Activated naive CD8-positive, alpha-beta T cell treated with anti-CD3 and anti-CD28 coated beads, Interleukin-2, amount 50 U/mL, for 24 hours (primary cell): ENCODE measurements around the gene TMPO.
"Not testable (repeated sequence)": the region's sequence is repeated elsewhere in the genome, so short reads cannot be mapped to it uniquely, and the experiment has no call there.

Experiments
- ATAC-seq: fragments of 150-1000 bp; cut with Tn5 transposase; one replicate; pipeline ENCODE4 v1.10.0; 2021
- DNase-seq: peaks from one replicate; pipeline ENCODE4 v3.0.0; 2021
- H3K27ac Mint-ChIP-seq: one replicate; pipeline ENCODE4 v1.8.0; 2021; ENCODE audit warnings: mild to moderate bottlenecking, mixed read lengths
- H3K27me3 Mint-ChIP-seq: one replicate; pipeline ENCODE4 v1.8.0; 2021; ENCODE audit warnings: mixed read lengths
- H3K36me3 Mint-ChIP-seq: one replicate; pipeline ENCODE4 v1.8.0; 2021; ENCODE audit warnings: low read depth, mixed read lengths
- H3K4me1 Mint-ChIP-seq: one replicate; pipeline ENCODE4 v1.8.0; 2021; ENCODE audit warnings: mixed read lengths
- H3K4me3 Mint-ChIP-seq: one replicate; pipeline ENCODE4 v1.8.0; 2021; ENCODE audit warnings: mild to moderate bottlenecking, moderate library complexity, mixed read lengths
- H3K9me3 Mint-ChIP-seq: one replicate; pipeline ENCODE4 v1.8.0; 2021; ENCODE audit warnings: mixed read lengths

Gene TMPO, protein sequence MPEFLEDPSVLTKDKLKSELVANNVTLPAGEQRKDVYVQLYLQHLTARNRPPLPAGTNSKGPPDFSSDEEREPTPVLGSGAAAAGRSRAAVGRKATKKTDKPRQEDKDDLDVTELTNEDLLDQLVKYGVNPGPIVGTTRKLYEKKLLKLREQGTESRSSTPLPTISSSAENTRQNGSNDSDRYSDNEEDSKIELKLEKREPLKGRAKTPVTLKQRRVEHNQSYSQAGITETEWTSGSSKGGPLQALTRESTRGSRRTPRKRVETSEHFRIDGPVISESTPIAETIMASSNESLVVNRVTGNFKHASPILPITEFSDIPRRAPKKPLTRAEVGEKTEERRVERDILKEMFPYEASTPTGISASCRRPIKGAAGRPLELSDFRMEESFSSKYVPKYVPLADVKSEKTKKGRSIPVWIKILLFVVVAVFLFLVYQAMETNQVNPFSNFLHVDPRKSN

DNA sequence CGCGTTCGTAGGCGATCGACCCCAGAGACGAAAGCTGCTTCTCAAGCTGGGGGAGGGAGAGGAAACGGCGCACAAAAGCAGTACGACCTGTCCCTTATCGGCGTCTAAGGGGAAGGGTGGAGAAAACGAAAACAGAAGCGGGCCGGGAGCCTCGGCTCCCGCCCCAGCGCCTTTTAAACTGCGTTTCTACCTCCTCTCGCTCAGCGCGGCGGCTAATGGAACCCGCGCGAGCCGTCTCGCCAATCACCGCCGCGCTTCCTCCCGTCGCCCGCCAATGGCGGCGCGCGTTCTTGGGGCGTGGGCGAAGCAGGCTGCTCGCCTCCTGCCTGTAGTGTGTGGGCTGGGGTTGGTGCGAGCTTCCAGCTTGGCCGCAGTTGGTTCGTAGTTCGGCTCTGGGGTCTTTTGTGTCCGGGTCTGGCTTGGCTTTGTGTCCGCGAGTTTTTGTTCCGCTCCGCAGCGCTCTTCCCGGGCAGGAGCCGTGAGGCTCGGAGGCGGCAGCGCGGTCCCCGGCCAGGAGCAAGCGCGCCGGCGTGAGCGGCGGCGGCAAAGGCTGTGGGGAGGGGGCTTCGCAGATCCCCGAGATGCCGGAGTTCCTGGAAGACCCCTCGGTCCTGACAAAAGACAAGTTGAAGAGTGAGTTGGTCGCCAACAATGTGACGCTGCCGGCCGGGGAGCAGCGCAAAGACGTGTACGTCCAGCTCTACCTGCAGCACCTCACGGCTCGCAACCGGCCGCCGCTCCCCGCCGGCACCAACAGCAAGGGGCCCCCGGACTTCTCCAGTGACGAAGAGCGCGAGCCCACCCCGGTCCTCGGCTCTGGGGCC, at the start of gene TMPO:
TMPO (plus strand) TSS at position 304 of the 824 bp plus-strand sequence; CDS start at position 582, 278 bp downstream.
- peaks cover 43% of the 10 kb centered on the region for H3K36me3 Mint-ChIP-seq
- H3K9me3 Mint-ChIP-seq = no peaks in the 10 kb centered on the region
- peak; percentile 96 for DNase-seq
- H3K4me1 Mint-ChIP-seq = peaks cover 38% of the 10 kb centered on the region
- H3K27me3 Mint-ChIP-seq = no peaks in the 10 kb centered on the region
- peak; percentile 83 for ATAC-seq
- H3K4me3 Mint-ChIP-seq = peak within 1 kb of the TSS; percentile 96
- peak within 1 kb of the TSS; percentile 99 for H3K27ac Mint-ChIP-seq

DNA sequence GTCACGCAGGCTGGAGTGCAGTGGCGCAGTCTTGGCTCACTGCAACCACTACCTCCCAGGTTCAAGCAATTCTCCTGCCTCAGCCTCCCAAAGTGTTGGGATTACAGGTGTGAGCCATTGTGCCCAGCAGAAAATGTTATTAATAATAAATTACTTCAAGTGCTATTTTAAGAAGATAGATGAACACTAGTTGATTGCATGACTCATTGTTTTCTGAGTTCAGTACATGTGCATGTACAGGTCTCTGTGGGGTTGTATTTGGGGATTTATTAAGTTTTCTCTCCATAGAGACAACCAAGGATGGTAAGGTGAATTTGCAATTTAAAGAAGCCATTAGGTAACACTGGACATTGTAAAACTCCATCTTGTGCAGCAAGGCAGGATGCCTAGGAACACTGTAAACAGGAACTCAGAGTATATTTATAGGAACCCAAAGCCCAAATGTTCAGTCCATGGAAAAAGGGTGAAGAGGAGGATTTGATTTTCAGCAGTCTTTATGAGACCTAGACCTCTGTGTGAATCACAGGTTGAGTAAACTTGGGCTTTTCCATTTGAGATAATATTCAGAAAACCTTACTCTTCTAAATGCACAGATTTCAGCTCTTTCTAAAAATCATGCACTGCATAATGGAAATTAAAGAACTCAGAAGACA, 49.3 kb upstream of the TMPO start:
- Mint-ChIP-seq H3K27me3 (peaks cover 3% of the 10 kb centered on the region), H3K4me3 (no peak overlapping the region), H3K4me1 (peaks cover 23% of the 10 kb centered on the region), H3K9me3 (no peaks in the 10 kb centered on the region), H3K27ac (no peak overlapping the region), H3K36me3 (no peaks in the 10 kb centered on the region)
- DNase-seq (no peak), ATAC-seq (no peak)

DNA sequence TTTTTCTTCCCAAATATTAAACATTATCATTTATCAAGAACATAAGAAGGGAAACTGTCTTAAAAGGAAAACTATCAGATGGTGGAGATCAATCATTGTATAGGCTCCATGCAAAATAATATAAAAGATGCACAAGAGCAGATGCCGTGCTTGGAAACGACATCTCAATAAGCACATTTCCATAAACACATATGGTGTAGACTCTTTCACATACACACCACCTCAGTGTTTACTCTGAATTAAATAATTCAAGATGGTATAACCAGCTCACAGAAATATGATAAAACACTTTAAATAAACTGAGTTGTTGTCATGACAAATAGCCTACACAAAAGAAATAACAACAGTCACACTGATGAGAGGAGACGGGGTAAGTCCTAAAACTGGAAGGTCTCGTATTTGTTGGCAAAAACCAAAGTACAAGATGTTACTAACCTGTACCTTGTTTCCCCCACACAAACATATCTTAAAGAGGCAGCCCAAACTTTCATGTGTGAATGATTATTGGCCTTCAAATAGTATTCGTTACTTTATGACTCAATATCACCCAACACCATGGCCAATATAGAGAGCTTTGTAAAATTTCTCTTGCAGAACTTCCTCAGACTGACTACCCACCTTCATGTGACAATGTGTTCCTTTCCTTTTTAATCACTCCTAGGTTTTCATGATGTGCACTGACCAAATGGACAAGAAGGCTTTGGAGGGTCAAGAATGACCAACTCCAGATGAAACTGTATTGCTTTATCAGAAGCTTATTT, 48.6 kb upstream of the TMPO start:
- no peaks in the 10 kb centered on the region for H3K9me3 Mint-ChIP-seq
- DNase-seq (no peak), ATAC-seq (no peak)
- H3K4me1 Mint-ChIP-seq = peaks cover 23% of the 10 kb centered on the region
- no peaks in the 10 kb centered on the region for H3K36me3 Mint-ChIP-seq
- H3K27ac Mint-ChIP-seq = no peak overlapping the region
- no peak overlapping the region for H3K4me3 Mint-ChIP-seq
- peaks cover 3% of the 10 kb centered on the region for H3K27me3 Mint-ChIP-seq

DNA sequence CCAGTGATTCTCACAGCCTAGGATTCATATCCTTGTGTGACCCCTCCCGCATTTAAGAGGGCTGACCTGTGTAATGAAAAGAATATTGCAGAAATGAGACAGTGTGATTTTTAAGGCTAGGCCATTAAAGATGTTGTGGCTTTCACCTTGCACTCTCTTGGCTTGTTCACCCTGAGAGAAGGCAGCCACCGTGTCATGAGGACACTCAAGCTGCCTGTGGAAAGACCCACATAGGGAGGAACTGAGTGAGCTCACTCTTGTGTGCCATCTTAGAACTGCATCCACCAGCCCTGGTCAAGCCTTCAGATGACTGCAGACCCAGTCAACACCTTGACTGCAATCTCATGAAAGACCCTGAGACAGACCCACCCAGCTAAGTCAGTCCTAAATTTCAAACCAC, 46.3 kb upstream of the TMPO start:
- peaks cover 20% of the 10 kb centered on the region for H3K4me1 Mint-ChIP-seq
- H3K4me3 Mint-ChIP-seq = no peak overlapping the region
- H3K27me3 Mint-ChIP-seq = no peaks in the 10 kb centered on the region
- H3K9me3 Mint-ChIP-seq = no peaks in the 10 kb centered on the region
- DNase-seq = no peak
- peak; percentile 31 for ATAC-seq
- no peak overlapping the region for H3K27ac Mint-ChIP-seq
- no peaks in the 10 kb centered on the region for H3K36me3 Mint-ChIP-seq

DNA sequence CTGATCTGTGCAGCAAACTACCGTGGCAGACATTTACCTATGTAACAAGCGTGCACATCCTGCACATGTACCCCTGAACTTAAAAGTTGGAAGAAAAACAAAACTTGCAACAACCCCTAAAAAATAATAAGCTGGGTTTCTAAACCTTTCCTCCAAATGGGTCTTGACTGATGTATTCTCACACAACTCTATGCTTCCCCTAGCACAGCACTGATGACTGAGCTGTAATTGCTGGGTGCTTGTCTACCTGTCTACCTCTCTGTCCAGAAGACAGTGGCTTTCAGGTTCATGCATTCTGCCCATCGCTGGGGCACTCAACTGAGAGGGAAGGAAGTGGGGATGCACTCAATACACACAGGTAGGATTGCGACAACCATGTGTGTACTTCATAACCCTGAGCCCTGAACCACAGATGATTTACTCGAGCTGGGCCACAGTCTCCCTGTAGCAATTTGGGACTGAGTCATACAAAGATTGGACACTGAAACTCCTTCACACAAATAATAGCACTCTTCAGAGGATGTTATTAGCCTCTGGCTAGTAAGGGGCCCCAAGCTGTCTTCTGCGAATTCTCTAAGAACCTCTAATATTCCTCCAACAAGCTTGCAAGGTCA, 44.8 kb upstream of the TMPO start:
- H3K27ac Mint-ChIP-seq = no peak overlapping the region
- peaks cover 12% of the 10 kb centered on the region for H3K4me1 Mint-ChIP-seq
- no peaks in the 10 kb centered on the region for H3K9me3 Mint-ChIP-seq
- H3K36me3 Mint-ChIP-seq = no peaks in the 10 kb centered on the region
- H3K4me3 Mint-ChIP-seq = no peak overlapping the region
- H3K27me3 Mint-ChIP-seq = no peaks in the 10 kb centered on the region
- ATAC-seq = no peak
- no peak for DNase-seq

DNA sequence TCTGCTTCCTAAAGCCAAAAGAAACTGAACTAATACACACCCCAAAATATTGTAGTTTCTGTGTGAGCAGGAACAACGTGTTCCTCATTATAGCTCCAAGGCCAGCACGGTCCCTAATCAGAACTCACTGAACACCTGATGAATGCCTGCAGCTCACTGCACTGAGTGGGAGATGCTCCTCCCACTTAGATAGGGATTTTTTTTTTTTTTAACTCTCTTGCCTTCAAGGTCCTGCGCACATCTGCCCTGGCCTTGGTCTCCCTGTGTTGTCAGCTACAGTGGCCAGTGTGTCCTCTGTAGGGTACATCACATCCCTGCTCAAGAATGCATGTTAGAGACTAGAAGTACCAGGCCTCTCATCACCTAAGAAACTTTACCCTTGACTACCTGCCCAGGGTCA, 44.3 kb upstream of the TMPO start:
- Mint-ChIP-seq H3K36me3 (no peaks in the 10 kb centered on the region), H3K27me3 (no peaks in the 10 kb centered on the region), H3K9me3 (no peaks in the 10 kb centered on the region), H3K27ac (no peak overlapping the region), H3K4me3 (no peak overlapping the region), H3K4me1 (peaks cover 8% of the 10 kb centered on the region)
- DNase-seq = no peak
- ATAC-seq = no peak

DNA sequence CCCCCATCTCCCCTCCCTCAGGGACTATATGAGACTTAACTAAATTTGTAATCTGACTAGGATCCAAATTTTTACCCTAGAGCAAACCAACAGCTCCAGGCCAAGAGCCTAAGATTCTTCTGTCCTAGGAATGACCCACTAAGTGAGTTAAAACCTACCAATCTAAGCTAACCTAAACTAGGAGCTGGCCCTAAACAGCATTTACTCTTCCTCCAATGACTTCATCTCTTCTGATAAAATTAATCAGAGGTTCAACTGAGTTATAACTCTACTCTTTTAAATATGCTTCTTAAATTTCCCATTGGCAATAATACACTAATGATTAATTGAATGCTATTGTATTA, 39.9 kb upstream of the TMPO start:
- Mint-ChIP-seq H3K36me3 (no peaks in the 10 kb centered on the region), H3K9me3 (no peaks in the 10 kb centered on the region), H3K4me1 (peaks cover 3% of the 10 kb centered on the region), H3K27ac (no peak overlapping the region), H3K27me3 (peaks cover 2% of the 10 kb centered on the region), H3K4me3 (no peak overlapping the region)
- ATAC-seq (no peak), DNase-seq (no peak)

DNA sequence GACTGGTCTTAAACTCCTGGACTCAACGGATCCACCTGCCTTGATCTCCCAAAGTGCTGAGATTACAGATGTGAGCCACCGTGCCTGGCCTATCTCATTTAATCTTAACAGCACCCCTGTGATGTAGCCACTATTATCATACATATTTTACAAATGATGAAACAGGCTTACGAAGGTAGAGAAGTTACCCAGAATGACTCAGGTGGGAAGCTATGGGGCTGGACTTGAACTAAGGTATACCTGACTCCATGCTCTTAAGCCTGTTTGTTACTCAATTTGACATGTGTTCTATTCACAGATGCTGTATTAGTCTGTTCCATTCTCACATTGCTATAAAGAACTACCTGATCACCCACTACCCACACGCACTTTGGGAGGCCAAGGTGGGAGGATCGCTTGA, 36.8 kb upstream of the TMPO start:
- Mint-ChIP-seq H3K4me3 (no peak overlapping the region), H3K27me3 (peaks cover 2% of the 10 kb centered on the region), H3K36me3 (no peaks in the 10 kb centered on the region), H3K4me1 (peaks cover 3% of the 10 kb centered on the region), H3K9me3 (no peaks in the 10 kb centered on the region), H3K27ac (no peak overlapping the region)
- DNase-seq = no peak
- no peak for ATAC-seq

DNA sequence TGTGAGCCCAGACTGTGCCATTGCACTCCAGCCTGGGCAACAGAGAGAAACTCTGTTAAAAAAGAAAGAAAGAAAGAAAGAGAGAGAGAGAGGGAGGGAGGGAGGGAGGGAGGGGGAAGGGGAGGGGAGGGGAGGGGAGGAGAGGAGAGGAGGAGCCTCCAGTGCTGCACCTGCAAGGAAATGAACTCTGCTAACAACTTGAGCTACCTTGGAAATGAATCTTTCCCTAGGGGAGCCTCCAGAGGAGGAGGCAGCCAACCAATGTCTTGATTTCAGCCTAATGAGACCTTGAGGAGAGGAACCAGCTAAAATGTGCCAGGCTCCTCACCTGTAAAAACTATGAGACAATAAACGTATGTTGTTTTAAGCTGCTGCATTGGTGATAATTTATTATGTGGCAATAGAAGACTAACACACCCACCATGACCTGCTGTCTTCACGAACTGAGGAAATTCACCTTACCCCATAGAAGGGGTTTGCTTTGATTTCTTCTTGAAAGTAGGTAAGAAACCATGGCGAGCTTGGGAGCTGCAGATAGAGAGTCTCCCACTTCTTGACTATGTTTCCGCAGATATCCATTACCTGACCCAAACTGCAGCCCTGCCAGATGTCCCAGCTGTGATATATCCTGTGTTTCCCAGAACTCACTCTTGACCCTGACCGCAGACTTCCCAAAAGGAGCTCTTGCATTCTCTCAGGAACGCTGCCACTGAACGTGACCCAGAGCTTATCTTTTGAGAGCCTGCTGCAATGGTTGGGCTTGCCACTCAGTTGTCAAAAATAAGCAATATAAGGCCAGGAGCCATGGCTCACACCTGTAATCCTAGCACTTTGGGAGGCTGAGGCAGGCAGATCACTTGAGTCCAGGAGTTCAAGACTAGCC, 31.5 kb upstream of the TMPO start:
- H3K9me3 Mint-ChIP-seq = no peaks in the 10 kb centered on the region
- H3K36me3 Mint-ChIP-seq = no peaks in the 10 kb centered on the region
- H3K4me1 Mint-ChIP-seq = no peaks in the 10 kb centered on the region
- H3K27ac Mint-ChIP-seq = no peak overlapping the region
- DNase-seq (no peak), ATAC-seq (no peak)
- no peak overlapping the region for H3K4me3 Mint-ChIP-seq
- peaks cover 2% of the 10 kb centered on the region for H3K27me3 Mint-ChIP-seq

DNA sequence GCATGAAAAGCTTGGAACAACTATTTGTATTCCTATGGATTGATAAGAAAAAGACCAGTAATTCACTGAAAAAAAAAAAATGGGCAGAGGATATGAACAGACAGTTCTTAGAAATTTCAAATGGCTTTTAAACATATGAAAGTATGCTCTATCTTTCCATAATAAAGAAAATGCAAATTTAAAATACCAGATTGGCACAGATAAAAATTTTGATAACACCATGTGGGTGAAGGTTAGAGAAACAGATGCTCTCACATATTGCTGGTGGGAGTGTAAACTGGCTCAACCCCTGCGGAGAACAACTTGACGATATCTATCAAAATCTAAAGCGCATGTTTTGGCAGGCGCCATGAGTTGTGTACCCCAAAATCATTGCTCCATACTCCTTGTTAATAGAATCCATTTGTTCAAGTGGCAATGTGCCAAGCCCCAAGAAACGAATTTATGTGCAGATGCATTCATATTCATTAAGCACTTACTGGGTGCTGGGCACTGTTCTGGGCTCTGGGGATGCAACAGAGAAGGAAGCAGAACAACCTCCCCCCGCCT, 29.5 kb upstream of the TMPO start:
- Mint-ChIP-seq H3K36me3 (no peaks in the 10 kb centered on the region), H3K27me3 (no peaks in the 10 kb centered on the region), H3K4me1 (peaks cover under 1% of the 10 kb centered on the region), H3K27ac (no peak overlapping the region), H3K4me3 (no peak overlapping the region), H3K9me3 (no peaks in the 10 kb centered on the region)
- ATAC-seq (no peak), DNase-seq (no peak)

DNA sequence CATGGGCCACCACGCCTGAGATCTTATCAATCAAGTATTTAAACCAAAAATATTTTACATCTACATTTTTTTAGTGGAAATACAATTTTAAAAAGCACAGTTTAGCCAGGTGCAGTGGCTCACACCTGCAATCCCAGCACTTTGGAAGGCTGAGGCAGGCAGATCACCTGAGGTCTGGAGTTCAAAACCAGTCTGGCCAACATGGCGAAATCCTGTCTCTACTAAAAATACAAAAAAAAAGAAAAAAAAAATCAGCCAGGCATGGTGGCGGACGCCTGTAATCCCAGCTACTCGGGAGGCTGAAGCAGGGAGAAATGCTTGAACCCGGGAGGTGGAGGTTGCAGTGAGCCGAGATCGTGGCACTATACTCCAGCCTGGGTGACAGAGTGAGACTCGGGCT, 27.0 kb upstream of the TMPO start:
- H3K9me3 Mint-ChIP-seq, H3K27me3 Mint-ChIP-seq: not testable (repeated sequence)

DNA sequence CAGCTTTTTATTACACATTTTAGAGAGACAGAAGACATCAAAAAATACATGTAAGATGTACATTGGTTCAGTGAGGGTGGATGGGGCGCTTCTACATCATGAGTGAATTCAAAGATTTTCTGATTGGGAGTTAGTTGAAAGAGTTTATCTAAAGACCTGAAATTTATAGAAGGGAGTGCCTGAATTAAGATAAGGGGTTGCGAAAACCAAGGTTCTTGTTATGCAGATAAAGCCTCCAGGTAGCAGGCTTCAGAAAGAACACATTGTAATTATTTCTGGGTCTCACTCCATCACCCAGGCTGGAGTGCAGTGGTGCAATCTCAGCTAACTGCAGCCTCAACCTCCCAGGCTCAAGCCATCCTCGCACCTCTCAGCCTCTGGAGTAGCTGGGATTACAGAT, 26.2 kb upstream of the TMPO start:
- H3K27ac Mint-ChIP-seq = no peak overlapping the region
- DNase-seq (no peak), ATAC-seq (no peak)
- no peaks in the 10 kb centered on the region for H3K9me3 Mint-ChIP-seq
- H3K36me3 Mint-ChIP-seq = no peaks in the 10 kb centered on the region
- H3K27me3 Mint-ChIP-seq = no peaks in the 10 kb centered on the region
- peaks cover 5% of the 10 kb centered on the region for H3K4me1 Mint-ChIP-seq
- no peak overlapping the region for H3K4me3 Mint-ChIP-seq

More for the DNA sequence above, 27.0 kb upstream of the TMPO start:
- H3K4me3 Mint-ChIP-seq, H3K4me1 Mint-ChIP-seq, H3K36me3 Mint-ChIP-seq, H3K27ac Mint-ChIP-seq, DNase-seq, ATAC-seq: not testable (repeated sequence)
